HG03457 (cell line): ENCODE results near the gene CRYBB3.

Source experiments
- ATAC-seq: cut with Tn5 transposase; IDR thresholded peaks from one replicate; pipeline ENCODE4 v1.9.1; 2021; ENCODE audit warnings: moderate number of reproducible peaks; ENCODE audit not compliant: unreplicated experiment

The CRYBB3 gene

DNA sequence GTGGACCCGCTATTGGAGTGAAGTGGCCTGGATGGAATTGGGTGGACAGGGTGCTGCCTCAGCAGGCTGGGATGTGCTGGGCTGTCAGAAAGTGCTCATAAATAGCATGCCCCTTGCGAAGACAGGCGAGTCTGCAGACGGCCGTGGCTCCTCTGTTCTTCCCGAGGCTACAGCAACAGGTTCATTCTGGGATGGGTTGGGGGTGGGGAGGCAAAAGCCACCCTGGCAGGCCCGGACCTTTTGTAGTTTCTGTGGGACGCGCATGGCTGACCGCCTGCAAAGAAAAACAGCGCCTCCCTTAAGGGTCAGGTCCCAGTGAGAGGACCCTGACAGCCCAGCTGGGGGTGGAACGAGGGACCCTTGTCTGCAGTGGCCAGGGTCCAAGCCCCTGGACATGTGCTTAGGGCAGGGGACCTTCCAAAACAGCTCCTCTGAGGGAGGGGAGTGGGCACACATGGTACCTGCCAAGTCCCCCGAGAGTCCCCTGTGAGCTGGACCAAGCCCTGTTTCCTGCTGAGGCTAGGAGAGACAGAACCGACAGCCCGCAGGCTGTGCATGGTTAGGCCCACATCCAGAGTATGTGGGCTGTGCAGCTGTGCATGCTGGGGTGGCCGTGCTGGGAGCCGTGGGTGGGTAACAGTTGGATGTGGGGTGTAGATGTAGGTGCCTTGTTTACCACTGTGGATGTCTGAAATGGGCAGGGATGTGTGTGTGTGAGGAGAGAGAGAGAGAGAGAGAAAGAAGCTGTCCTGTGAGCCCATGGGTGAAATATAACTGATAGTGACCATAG, at the start of gene CRYBB3:
CRYBB3 (plus strand) TSS at position 128 of the 790 bp plus-strand sequence. CDS start 1,539 bp downstream, outside the sequence.
- no peak for ATAC-seq

DNA sequence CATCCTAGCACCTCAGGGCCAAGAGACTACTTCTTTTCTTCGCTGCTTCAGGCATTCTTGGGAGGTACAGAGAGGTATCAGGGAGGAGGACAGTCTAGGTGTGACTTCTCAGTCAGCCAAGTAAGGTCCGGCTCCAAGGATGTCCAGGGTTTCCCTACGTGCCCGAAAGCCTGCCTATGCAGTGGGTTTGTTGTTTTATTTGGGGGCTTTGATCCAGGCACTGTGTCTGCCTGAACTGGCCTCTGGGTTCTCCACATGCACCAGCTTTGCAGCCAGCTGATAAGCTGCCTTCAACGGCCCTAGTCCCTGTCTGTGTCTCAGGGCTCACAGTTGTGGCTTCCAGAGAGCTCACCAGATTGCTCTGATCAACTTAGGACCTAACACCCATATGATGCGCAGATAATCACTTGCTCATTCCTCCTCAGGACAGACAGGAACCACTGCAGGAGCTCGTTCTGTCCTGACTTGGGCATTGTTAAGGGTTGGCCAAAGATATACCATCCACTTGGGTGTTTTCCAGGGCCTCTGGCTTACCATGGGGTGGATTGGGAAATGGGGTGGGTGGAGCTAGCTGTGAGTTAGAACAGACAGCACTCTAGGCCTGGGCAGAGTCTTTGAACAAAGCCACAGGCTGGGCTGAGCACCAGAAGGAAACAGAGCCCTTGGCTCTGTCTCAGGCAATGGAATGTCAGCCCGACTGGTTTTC, 45.5 kb upstream of the CRYBB3 start:
- no peak for ATAC-seq

DNA sequence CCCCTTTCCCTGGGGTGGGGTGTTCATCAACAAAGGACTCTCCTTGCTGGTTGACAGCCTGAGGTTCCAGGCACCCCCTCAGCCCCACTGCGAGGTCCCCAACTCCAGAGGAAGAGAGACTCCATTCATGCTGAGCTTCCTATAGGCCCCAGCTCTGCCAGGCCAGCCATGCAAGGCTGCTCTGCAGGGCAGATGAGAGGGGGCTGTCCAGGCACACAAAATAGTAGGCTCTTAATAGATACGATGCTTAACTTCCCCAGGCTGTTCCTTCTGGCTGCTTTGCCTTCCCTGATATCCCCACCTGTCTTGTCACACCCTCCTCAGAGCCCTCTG, 45.0 kb upstream of the CRYBB3 start:
- ATAC-seq: no peak

DNA sequence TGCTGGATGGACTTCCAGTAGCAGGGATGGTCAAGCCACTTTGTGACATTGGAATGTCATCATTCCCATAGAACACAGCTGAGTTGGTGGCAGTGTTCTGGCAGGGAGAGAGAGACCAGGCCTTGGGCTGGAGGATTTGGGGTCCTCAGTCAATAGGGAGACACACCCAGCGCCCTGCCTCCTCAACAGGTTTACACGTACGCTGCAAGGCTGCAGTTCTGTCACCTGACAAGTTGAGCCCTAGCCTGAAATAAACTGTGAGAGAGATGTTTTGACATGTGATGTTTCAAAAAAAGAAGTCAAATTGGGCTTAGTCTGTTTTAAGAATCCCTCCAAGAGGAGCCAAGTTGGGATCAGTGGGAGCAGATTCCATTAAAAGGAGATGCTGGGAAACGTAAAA, 42.9 kb upstream of the CRYBB3 start:
- no peak for ATAC-seq

DNA sequence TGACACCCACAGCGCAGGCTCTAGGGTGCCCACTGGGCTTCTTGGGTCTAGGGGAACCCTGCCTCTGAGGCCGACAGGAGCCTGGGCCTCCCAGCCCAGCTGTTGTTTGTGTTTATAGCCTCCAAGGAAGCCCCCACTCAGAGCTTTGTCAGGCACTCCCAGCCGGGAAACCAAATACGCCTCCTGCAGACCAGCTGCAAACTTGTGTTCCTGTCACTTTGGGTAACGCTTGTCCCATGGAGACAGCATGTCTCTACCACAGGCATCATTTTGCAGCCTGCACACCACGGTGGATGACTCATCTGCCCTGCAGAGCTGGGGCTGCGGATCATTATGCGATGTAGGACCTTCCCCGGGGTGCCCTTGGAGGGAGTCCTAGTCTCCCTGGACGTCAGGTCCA, 40.6 kb upstream of the CRYBB3 start:
- no peak for ATAC-seq

DNA sequence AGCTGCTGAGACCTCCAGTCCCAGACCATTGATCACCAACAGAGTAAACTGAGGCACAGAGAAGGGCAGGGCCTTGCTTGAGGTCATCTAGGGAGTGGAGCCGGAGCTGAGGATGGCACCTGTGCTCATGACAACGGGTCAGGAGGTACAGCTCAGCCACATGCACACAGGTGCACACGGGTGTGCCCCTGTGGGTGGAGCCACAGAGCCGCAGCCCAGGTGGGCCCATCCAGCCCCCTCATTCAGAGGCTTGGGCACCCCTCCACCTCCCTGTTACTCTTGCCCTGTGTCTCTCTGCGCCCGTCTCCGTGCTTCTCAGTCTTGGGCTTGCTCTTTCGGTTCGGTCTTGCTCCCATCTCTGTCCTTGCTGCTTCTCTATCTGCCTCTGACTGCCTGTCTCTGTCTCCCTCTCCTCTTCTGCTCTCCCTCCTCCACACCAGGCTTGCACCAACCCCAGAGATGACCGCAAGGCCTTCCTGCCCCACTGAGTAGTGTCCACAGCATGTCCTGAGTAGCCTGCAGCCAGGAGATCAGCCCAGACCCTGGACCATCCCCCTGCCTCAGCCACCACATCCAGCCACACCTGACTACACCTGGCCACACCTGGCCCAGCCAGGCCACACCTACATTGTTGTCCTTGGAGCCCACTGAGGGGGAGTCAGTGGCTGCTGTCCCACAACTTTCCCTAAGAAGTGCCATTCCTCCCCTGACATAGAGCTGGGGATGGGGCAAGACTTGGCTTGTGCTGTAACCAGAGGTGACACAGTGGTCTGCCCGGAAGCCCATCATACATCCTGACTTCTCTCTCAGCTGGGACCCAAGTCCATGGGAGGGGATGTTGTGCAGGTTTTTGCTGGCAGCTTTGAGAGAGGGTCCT, 39.3 kb upstream of the CRYBB3 start:
- no peak for ATAC-seq

DNA sequence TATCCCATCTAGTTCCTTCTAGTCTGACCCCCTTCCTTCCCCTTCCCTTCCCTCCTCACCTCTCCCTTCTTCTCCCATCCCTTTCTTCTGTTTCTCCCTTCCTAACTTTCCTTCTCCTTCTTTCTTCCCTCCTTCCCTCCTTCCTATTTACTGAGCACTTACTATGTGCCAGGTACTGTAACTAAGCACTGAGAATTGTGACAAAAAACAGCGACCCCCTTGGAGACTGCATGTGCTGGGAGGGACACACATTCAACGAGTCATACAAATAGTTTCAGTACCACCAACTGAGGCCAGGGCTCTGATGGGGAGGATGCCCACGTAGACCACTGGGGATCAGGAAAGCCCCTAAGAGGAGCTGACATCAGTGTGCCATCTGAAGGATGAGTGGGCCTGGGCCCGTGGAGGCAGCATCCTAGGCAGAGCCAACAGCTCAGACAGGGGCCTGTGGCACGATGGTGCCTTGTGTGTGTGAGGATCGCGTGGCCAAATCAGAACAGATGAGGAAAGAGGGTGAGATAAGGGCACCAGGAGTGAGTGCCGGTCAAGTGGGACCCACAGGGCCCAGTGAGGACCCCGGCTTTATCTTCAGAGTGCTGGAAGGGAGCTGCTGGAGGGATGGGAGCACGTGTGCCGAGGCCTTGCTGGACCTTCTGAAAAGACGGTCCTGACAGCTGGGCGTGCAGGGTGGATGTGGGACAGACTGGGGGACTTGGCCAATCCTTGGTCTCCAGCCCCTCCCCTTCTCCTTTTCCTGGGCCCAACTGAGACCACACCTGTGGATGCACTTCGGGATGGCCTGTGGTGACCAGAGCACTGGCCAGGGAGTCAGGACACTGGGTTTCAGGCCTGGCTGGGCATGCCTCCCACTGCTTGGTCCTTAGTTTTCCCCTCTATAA, 38.4 kb upstream of the CRYBB3 start:
- ATAC-seq: no peak

DNA sequence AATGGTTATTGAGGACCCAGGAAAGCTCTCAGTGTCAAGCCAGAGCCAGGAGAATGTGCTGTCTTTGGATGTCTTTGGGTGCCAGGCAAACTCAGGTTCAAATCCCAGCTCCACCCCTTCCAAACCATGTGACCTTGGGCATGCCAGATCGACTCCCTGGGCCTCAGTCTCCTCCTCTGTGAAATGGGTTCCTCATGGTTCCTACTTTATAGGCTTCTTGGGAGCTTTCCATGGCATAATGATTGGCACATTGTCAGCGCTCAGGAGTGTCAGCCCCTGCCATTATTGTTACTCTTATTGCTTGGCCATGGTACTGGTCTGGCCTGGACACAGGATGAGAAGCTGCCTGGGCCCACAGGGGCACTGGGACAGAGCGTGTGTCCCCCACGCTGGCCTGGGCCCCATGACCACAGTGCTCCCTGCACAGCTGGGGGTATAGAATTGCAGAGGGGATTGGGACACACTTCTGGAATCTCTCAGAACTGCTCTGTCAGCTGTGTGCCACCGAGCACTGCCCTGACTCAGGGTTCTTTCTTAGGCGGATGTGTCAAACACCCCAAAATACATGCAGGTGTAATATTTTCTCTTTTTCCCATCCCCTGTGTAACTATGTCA, 37.6 kb upstream of the CRYBB3 start:
- no peak for ATAC-seq

DNA sequence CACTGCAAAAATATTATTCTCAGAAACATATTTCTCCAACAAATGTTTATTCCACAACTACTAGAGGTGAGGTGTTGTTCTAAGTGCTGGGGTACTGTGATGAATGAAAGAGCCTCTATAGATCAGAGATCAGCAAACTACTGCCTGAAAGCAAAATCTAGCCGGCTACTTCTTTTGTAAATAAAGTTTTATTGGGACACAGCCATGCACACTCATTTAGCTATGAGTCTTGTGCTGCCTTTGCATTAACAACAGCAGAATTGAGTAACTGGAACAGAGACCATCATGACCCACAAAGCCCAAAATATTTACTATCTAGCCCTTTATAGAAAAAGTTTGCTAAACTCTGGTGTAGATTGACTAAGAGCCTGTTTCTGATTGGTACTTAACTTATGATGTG, 37.1 kb upstream of the CRYBB3 start:
- ATAC-seq: no peak

DNA sequence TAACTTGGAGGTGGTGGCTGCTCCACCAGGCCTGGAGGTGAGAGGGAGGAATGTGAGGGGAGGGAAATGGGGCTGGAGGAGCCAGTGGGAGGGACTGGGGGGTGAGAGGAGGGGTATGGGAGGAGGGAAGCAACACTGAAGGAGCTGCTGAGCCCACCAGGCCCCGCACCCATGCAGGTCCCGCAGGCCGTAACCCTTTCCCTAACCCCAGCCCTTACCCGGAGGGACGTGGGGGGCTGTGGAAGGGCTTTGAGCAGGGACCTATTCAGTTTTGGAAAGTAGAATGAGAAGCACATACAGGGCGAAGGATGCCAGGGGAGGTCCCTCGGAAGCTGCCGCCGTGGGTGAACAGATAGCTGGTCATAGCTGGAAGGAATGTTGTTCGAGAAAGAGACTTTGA, 33.9 kb upstream of the CRYBB3 start:
- no peak for ATAC-seq

DNA sequence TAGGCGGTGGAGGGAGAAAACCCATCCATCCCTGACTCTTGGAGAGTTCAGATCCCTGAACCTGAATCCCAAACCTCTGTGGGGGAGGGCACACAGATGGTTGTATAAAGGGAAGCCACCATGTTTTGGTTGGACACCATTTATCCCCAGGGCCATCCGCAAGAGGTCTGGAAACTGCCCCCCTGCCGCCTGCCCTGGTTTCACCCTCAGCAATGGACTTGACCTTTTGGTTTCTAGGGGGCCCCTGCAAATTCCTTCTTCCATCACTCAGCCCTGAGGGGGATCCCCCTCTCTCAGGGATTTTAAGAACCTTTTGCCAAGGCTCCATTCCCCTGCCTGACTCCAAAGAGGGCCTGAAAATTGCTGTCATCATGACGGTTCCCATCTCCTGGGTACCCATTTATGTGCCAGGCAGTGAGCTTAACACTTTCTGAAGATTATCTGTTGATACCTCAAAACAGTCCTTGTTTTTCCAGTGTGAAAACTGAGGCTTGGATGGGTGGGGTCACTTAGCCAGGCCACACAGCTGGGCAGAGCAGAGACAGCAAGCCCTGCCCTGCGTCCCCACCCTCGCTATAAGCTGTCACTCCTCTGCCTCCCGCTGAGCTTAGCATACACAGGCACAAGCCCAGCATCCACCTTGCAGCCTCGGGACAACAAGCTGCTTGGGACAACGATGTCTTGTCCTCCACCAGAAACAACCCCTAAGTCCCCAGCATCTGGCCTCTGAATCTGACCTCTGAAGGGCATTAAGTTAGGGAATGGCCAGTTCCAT, 33.2 kb upstream of the CRYBB3 start:
- ATAC-seq: no peak

DNA sequence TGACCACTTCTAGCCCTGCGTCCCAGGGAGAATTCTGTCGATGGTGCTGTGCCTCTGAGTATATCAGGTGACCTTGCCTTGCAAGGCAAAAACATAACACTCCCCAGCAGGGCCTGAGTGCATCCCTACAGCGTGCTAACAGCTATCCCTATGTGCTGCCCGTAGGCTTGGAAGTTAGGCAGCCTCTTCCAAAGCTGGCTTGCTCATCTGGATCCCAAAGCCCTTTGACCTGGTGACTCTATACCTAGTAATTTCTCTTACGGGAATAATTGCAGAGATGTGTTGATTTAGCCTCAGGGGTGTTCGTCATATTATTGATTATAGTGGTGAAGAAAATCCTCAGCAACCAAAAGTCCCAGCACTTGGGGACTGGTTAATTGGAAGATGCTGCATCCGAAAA, 32.6 kb upstream of the CRYBB3 start:
- no peak for ATAC-seq

DNA sequence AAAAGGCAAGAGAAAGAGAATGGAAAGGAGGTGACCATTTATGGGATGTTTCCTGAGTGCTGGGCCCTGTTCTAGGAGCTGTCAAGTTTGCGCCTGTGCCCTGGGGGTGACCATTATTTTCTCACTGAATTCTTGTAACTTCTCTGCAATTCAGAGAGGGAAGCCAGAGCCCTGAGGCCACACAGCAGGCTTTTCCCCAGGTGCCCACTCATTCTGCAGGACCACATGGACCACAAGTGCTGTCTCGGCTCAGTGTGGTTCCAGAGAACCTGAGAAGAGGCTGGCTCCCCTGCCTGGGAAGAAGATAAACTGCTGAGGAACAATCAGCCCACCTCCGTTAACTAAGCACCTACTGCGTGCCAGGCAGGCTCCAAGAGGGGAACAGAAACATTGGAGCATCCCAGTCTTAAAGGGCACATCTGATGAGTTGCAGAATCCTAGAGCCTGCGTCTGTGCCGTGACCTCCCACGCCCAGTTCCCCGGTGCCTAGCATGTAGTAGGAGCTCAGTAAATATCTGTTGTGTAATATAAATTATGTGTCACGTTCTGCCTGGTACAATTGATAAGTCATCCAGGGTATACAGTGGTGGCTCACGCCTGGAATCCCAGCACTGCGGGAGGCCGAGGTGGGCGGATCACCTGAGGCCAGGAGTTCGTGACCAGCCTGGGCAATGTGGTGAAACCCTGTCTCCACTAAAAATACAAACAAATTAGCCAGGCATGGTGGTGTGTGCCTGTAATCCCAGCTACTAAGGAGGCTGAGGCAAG, 31.6 kb upstream of the CRYBB3 start:
- ATAC-seq: no peak

DNA sequence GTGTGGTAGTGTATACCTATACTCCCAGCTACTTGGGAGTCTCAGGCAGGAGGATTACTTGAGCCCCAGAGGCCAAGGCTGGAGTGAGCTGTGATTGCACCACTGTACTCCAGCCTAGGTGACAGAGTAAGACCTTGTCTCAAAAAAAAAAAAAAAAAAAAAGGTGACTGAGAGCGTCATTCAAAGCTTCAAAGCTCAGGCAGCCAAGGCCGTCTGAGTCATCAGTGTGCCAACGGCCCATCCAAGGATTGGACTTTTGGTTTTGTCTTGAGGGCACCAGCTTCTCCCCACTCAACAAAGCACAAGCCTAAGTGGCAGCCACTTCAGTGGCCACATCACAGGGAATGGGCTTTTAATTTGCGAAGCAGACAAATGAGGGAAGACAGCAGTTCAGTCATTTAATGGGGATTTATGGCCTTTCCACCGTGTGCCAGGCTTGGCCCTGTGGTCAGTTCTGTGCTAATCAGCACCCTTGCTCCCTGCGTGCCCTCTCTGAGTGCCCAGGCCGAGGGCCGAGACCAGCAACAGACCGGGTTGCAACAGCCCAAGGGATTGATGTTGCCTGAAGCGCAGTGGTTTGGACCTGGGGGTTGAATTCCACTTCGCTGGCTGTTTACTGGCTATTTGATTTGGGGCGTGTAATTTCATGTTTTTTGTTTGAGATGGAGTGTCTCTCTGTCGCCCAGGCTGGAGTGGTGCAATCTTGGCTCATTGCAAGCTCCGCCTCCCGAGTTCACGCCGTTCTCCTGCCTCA, 30.2 kb upstream of the CRYBB3 start:
- no peak for ATAC-seq

DNA sequence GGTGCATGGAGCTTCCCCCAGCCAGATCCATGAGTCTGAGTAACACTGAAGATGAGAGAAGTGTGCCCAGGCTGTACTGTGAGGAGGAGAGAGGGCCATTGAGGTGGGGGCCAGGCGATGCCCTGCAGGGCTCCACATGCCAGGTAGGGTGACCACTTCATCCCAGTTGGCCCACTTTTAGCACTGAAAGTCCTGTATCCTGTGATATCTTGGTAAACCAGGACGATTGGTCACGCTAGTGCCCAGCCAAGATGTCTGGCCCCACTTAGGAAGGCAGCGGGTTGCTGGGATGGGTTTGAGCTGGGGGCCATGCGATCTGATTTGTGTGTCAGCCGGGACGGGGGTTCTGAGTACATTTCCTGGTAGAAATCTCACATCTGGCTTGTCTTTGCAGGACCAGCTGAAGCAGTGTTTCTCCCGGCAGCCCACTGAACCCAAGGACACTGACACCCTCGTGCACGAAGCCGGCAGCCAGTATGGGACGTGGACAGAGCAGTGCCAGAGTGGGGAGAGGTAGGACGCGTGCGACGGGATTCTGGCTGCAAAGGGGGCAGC, 29.2 kb upstream of the CRYBB3 start:
- no peak for ATAC-seq

DNA sequence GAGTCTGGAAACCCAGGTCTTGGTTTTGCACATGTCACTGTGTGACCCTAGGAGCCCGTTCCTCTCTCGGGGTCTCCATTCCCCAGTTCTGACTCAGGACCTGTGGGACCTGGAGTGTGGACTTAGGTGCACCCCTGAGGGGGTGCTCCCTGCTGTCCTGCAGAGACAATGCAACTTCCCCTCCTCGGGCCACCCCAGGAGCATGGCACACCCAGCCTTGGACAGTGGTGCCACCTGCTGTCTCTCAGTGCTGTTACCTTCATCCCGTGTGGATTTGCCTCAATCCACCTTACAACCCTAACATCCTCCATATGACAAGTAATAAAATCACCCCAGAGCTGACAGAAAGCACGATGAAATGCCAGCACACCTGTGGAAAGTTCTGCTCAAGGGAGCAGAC, 27.5 kb upstream of the CRYBB3 start:
- ATAC-seq: no peak

DNA sequence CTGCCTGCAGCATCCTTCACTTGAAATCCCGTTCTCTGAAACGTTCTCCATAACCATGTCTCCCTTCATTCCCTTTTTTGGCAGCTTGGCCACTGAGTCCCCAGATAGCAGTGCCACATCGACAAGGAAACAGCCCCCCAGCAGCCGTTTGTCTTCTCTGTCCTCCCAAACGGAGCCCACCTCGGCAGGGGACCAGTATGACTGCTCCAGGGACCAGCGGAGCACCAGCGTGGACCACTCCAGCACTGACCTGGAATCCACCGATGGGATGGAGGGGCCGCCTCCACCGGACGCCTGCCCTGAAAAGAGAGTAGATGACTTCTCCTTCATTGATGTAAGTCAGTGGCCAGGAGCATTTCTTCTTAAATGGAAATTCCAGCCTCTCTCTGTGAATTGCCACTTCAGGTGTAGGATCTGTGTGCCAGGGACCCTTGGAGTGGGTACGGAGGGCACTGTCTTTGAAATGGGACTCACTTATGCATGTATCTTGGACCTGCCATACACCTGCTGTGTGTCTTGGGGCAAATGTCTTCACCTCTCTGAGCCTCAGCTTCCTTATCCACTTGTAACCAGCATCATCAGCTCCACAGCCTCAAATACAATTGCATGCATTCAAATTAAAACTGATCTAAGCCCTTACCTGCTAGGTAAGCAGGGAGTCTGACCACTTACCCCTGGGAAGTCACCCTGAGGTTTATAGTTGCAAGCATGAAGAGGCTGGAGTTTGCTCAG, 25.3 kb upstream of the CRYBB3 start:
- no peak for ATAC-seq
